ENCODE results near the gene STARD8.

STARD8 gene

DNA sequence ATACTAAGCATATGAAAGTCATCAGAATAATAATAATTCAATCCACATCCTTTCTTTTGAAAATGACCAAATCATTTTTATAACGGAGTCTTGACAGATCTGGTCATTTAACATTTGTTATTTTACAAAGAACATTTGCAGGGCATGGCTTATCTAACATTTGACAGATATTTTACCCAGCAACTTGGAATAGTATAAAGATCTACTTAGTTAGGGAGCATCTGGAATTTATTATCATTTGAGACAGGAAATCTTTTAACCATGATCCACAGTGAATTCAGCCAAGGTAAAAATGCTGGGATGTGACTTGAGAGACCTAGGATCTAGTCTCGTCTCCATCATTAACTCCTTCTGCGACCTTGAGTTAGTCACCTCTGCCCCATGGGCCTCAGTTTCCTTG lies 22.4 kb downstream of the STARD8 start:
- TF ChIP-seq TCF4 (CRISPR knock-in tag; IDR thresholded peaks at IDR 0.05; ENCODE audit: borderline replicate concordance) (peak; percentile 76), OSR1 (CRISPR knock-in tag; IDR thresholded peaks at IDR 0.05) (no peak)
- ATAC-seq, result peak; percentile 84

DNA sequence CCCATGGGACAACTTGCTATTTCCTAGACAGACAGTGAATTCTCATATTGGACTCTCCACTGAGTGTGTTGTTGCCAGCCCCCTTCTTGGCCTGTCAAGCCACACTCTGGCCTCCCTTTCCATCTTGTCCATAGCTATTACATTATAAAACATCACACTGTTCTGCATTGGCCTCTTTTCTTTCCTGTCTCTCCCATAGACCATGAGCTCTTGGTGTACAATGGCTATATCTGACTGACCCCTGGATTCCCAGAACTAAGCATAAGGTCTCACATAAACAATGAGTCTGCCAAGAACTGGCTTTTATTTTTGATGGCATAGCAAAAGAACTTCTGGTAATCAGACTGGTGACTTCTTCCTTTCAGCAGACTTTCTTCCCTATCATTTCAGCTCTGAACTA lies 23.8 kb downstream of the STARD8 start:
- no peak for ATAC-seq
- TF ChIP-seq ZFP30 (CRISPR knock-in tag; IDR thresholded peaks at IDR 0.05) (no peak), ZNF8 (CRISPR knock-in tag; IDR thresholded peaks at IDR 0.05) (no peak), ESRRG (CRISPR knock-in tag; IDR thresholded peaks at IDR 0.05) (no peak), ARNTL (CRISPR knock-in tag; IDR thresholded peaks at IDR 0.05; ENCODE audit: borderline replicate concordance, low read depth) (no peak), ZNF70 (CRISPR knock-in tag; IDR thresholded peaks at IDR 0.05) (no peak), SNAI2 (CRISPR knock-in tag; IDR thresholded peaks at IDR 0.05) (no peak), OSR1 (CRISPR knock-in tag; IDR thresholded peaks at IDR 0.05) (no peak), ZFP3 (CRISPR knock-in tag; IDR thresholded peaks at IDR 0.05) (no peak), ZC3H10 (CRISPR knock-in tag; IDR thresholded peaks at IDR 0.05) (no peak), GLIS3 (CRISPR knock-in tag; IDR thresholded peaks at IDR 0.05) (no peak), PPARA (CRISPR knock-in tag; IDR thresholded peaks at IDR 0.05; ENCODE audit: borderline replicate concordance) (no peak), TOX (CRISPR knock-in tag; IDR thresholded peaks at IDR 0.05; ENCODE audit: borderline replicate concordance) (no peak), ZNF565 (CRISPR knock-in tag; conservative IDR thresholded peaks at IDR 0.05; ENCODE audit: low read depth) (no peak), CSDC2 (CRISPR knock-in tag; IDR thresholded peaks at IDR 0.05) (no peak)
- TF ChIP-seq, protein P1, sequence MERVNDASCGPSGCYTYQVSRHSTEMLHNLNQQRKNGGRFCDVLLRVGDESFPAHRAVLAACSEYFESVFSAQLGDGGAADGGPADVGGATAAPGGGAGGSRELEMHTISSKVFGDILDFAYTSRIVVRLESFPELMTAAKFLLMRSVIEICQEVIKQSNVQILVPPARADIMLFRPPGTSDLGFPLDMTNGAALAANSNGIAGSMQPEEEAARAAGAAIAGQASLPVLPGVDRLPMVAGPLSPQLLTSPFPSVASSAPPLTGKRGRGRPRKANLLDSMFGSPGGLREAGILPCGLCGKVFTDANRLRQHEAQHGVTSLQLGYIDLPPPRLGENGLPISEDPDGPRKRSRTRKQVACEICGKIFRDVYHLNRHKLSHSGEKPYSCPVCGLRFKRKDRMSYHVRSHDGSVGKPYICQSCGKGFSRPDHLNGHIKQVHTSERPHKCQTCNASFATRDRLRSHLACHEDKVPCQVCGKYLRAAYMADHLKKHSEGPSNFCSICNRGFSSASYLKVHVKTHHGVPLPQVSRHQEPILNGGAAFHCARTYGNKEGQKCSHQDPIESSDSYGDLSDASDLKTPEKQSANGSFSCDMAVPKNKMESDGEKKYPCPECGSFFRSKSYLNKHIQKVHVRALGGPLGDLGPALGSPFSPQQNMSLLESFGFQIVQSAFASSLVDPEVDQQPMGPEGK (CRISPR knock-in tag; IDR thresholded peaks at IDR 0.05; ENCODE audit: borderline replicate concordance), result no peak
- TF ChIP-seq, protein P2, sequence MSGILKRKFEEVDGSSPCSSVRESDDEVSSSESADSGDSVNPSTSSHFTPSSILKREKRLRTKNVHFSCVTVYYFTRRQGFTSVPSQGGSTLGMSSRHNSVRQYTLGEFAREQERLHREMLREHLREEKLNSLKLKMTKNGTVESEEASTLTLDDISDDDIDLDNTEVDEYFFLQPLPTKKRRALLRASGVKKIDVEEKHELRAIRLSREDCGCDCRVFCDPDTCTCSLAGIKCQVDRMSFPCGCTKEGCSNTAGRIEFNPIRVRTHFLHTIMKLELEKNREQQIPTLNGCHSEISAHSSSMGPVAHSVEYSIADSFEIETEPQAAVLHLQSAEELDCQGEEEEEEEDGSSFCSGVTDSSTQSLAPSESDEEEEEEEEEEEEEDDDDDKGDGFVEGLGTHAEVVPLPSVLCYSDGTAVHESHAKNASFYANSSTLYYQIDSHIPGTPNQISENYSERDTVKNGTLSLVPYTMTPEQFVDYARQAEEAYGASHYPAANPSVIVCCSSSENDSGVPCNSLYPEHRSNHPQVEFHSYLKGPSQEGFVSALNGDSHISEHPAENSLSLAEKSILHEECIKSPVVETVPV (CRISPR knock-in tag; IDR thresholded peaks at IDR 0.05), result no peak
- TF ChIP-seq, protein P3, sequence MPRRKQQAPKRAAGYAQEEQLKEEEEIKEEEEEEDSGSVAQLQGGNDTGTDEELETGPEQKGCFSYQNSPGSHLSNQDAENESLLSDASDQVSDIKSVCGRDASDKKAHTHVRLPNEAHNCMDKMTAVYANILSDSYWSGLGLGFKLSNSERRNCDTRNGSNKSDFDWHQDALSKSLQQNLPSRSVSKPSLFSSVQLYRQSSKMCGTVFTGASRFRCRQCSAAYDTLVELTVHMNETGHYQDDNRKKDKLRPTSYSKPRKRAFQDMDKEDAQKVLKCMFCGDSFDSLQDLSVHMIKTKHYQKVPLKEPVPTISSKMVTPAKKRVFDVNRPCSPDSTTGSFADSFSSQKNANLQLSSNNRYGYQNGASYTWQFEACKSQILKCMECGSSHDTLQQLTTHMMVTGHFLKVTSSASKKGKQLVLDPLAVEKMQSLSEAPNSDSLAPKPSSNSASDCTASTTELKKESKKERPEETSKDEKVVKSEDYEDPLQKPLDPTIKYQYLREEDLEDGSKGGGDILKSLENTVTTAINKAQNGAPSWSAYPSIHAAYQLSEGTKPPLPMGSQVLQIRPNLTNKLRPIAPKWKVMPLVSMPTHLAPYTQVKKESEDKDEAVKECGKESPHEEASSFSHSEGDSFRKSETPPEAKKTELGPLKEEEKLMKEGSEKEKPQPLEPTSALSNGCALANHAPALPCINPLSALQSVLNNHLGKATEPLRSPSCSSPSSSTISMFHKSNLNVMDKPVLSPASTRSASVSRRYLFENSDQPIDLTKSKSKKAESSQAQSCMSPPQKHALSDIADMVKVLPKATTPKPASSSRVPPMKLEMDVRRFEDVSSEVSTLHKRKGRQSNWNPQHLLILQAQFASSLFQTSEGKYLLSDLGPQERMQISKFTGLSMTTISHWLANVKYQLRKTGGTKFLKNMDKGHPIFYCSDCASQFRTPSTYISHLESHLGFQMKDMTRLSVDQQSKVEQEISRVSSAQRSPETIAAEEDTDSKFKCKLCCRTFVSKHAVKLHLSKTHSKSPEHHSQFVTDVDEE (CRISPR knock-in tag; IDR thresholded peaks at IDR 0.05), result no peak

DNA sequence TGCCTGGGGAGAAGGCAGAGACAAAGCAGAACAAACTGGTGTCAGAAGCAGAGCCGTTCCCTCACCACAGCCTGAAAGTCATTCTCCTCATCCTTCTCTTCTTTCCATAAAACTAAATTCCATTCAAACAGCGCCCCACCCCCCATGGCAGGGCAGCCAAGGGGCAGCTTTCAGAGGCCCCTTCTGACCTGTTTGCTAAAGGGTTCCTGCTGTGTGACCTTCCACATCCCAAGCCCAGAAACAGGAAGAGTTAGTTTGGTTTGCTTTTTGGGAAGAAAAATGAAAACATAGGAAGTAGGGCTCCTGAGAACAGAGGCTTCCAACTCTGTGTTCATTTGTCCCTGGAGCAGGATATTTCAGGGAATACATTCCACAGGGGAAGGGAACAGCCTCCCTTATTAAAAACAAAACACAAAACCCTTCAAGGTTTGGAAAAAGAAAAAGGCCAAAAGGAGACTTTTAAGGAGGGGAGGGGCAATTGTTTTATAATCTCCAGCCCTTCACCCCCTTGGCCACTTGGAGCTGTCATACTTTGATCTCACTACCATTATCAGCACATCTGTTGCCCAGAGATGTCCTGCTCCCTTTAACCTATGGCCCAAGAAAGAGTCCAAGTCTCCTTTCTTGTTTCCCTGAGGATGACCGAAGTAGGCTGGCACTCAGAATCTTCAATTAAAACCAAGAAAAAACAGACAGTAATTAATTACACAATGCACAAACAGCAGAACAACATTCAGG lies 25.3 kb downstream of the STARD8 start:
- no peak for ATAC-seq

DNA sequence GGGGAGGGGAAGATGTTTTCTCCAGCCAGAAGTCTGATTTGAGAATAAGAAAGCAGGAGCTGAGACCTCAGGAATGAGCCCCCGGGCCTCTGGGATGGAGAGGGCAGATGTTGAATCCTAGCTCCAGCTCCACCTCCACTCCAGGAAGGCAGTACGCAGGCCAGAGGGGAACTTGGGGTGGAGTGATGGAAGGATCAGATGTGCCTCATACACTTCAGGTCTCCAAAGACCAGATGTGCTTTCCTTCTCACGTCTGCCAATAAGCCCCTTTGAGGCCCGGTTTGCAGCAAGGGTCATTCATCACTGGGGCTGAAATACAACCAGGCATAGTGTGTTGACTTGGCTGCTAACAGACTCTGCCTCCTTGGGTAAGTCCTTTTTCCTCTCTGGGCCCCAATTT lies 28.1 kb downstream of the STARD8 start:
- no peak for TF ChIP-seq ARNTL (CRISPR knock-in tag; IDR thresholded peaks at IDR 0.05; ENCODE audit: borderline replicate concordance, low read depth)
- TF ChIP-seq ZC3H10 (CRISPR knock-in tag; IDR thresholded peaks at IDR 0.05), result no peak
- TF ChIP-seq, protein P4, sequence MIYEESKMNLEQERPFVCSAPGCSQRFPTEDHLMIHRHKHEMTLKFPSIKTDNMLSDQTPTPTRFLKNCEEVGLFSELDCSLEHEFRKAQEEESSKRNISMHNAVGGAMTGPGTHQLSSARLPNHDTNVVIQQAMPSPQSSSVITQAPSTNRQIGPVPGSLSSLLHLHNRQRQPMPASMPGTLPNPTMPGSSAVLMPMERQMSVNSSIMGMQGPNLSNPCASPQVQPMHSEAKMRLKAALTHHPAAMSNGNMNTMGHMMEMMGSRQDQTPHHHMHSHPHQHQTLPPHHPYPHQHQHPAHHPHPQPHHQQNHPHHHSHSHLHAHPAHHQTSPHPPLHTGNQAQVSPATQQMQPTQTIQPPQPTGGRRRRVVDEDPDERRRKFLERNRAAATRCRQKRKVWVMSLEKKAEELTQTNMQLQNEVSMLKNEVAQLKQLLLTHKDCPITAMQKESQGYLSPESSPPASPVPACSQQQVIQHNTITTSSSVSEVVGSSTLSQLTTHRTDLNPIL (CRISPR knock-in tag; IDR thresholded peaks at IDR 0.05; ENCODE audit: low read depth), result no peak
- no peak for TF ChIP-seq GLIS3 (CRISPR knock-in tag; IDR thresholded peaks at IDR 0.05)
- TF ChIP-seq RARB (CRISPR knock-in tag; IDR thresholded peaks at IDR 0.05), result no peak
- TF ChIP-seq ZNF565 (CRISPR knock-in tag; conservative IDR thresholded peaks at IDR 0.05; ENCODE audit: low read depth), result no peak
- no peak for TF ChIP-seq OSR1 (CRISPR knock-in tag; IDR thresholded peaks at IDR 0.05)
- no peak for TF ChIP-seq ZNF8 (CRISPR knock-in tag; IDR thresholded peaks at IDR 0.05)
- TF ChIP-seq SNAI2 (CRISPR knock-in tag; IDR thresholded peaks at IDR 0.05), result no peak
- no peak for ATAC-seq

More for the DNA sequence above, 25.3 kb downstream of the STARD8 start:
- no peak for TF ChIP-seq ISL1 (CRISPR knock-in tag; IDR thresholded peaks at IDR 0.05)
